GM12878 (cell line): ENCODE results near the gene DMWD. TPM values are rescaled to one million over a fixed set of nuclear protein-coding genes. Genes with fewer than 3 reads are reported as not detected.

Experiments used
- BACH1 ChIP-seq: fragments of 450-650 bp; IDR thresholded peaks from 2 replicates; pipeline ENCODE4 v1.6.1; 2017; ENCODE audit warnings: mild to moderate bottlenecking, borderline replicate concordance
- BRCA1 ChIP-seq: IDR thresholded peaks from 2 replicates; pipeline ENCODE4 v1.6.1; 2011; ENCODE audit warnings: low read depth, low read length, improper control_type of control experiment
- IKZF2 ChIP-seq, 2 experiments: fragments of 450-650 bp; IDR thresholded peaks; 2 replicates each; pipeline ENCODE4 v1.6.1; 2017; ENCODE audit warnings: mild to moderate bottlenecking in 2 of 2, moderate library complexity in 2 of 2
- PML ChIP-seq: IDR thresholded peaks from 2 replicates; pipeline ENCODE4 v1.6.1; 2012; ENCODE audit warnings: low read length, inconsistent platforms
- STAT3 ChIP-seq: IDR thresholded peaks from 2 replicates; pipeline ENCODE4 v1.6.1; 2011; ENCODE audit warnings: low read depth, low read length, improper control_type of control experiment
- polyA plus RNA-seq, 11 experiments: library from polyadenylated mRNA; depleted of rRNA in 4 of 11; unstranded in 6 of 11; stranded (reverse) in 5 of 11; fragments of >200 nt; fragmentation: Nextera tagmentation in 4 of 11; fragmentation: Illumina TruSeq in 1 of 11; extraction: Ambion mirVana in 4 of 11; extraction: Trizol in 1 of 11; gene quantifications; 1 replicate in 1 of 11; 2 replicates in 10 of 11; pipeline versions ENCODE4 v1.2.1 to v1.2.3, GENCODE V29; 2011 to 2016; ENCODE audit warnings: inconsistent platforms in 2 of 11, missing spikeins in 2 of 11, low read depth in 1 of 11
- total RNA-seq, 4 experiments: library from RNA; depleted of rRNA in 3 of 4; stranded (reverse); fragments of >200 nt in 3 of 4; fragmentation: Illumina TruSeq in 1 of 4; extraction: Trizol in 1 of 4; gene quantifications; 2 replicates each; pipeline versions ENCODE4 v1.2.1 to v1.2.3, GENCODE V29; 2013 to 2021
- TF ChIP-seq, protein P1 (sequence below): fragments of 450-650 bp; IDR thresholded peaks from 2 replicates; pipeline ENCODE4 v1.6.1; 2016; ENCODE audit warnings: mild to moderate bottlenecking
- TF ChIP-seq, protein P2 (sequence below): fragments of 150-350 bp; IDR thresholded peaks from 2 replicates; pipeline ENCODE4 v1.6.1; 2014; ENCODE audit warnings: mild to moderate bottlenecking, low read depth, low read length
- TF ChIP-seq, protein P3 (sequence below), 3 experiments: IDR thresholded peaks in 2 of 3; conservative IDR thresholded peaks in 1 of 3; 2 replicates each; pipeline ENCODE4 v1.5.1; 2011; ENCODE audit warnings: low read depth in 3 of 3, low read length in 3 of 3, mild to moderate bottlenecking in 3 of 3, control low read depth in 2 of 3, moderate library complexity in 2 of 3, inconsistent platforms in 1 of 3, mixed read lengths in 1 of 3; ENCODE audit not compliant: control insufficient read depth in 2 of 3, insufficient read depth in 1 of 3; ENCODE audit errors: extremely low read depth in 1 of 3

Gene DMWD
- total and polyA plus RNA-seq, 10 of the 15 experiments (the other 5 are each of a cell fraction or from before 2014, with no cell fraction given) = 3.5 to 56.0 (median 11.6) TPM

DNA sequence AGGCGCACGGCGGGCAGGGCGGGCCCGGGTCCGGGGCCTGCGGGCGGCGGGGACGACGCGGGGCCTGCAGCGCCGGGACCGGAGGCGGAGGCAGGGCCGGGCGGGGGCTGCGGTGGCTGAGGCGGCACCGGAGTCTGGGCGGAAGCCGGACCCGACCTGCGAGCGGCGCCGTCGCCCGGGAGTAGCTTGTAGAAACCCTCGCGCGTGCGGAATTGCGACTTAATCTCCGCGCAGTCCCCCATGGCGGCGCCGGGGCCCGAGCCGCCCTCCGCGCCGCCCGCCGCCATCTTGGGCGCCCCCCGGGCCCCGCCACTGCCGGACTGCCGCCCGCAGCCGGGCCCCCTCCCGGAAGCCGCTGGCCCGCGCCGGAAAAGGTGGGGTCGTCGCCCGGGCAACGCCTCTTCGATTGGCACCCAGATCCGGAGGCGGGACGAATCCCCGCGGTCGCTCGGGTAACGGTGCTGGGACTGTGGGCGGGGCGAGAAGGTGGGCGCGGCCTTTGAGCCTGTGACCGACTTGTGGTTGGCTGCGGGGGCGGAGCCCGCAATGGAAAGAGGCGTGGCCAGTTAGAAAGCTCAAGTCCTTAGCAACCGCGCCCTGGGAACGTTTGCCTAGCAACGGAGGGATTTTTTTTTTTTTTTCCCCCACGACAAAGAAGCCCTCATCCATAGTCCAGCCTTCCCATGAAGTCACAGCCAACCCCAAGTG is at the start of gene DMWD (continued):
- TF ChIP-seq BACH1 (peak; percentile 75; the same call in 1 of the 2 replicates), BRCA1 (no peak), IKZF2 (IDR thresholded peaks at IDR 0.05) (no peak), PML (no peak), STAT3 (no peak)
- TF ChIP-seq, protein P1, sequence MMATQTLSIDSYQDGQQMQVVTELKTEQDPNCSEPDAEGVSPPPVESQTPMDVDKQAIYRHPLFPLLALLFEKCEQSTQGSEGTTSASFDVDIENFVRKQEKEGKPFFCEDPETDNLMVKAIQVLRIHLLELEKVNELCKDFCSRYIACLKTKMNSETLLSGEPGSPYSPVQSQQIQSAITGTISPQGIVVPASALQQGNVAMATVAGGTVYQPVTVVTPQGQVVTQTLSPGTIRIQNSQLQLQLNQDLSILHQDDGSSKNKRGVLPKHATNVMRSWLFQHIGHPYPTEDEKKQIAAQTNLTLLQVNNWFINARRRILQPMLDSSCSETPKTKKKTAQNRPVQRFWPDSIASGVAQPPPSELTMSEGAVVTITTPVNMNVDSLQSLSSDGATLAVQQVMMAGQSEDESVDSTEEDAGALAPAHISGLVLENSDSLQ = peak; percentile 98
- TF ChIP-seq, protein P2, sequence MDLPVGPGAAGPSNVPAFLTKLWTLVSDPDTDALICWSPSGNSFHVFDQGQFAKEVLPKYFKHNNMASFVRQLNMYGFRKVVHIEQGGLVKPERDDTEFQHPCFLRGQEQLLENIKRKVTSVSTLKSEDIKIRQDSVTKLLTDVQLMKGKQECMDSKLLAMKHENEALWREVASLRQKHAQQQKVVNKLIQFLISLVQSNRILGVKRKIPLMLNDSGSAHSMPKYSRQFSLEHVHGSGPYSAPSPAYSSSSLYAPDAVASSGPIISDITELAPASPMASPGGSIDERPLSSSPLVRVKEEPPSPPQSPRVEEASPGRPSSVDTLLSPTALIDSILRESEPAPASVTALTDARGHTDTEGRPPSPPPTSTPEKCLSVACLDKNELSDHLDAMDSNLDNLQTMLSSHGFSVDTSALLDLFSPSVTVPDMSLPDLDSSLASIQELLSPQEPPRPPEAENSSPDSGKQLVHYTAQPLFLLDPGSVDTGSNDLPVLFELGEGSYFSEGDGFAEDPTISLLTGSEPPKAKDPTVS = no peak
- TF ChIP-seq, protein P3, sequence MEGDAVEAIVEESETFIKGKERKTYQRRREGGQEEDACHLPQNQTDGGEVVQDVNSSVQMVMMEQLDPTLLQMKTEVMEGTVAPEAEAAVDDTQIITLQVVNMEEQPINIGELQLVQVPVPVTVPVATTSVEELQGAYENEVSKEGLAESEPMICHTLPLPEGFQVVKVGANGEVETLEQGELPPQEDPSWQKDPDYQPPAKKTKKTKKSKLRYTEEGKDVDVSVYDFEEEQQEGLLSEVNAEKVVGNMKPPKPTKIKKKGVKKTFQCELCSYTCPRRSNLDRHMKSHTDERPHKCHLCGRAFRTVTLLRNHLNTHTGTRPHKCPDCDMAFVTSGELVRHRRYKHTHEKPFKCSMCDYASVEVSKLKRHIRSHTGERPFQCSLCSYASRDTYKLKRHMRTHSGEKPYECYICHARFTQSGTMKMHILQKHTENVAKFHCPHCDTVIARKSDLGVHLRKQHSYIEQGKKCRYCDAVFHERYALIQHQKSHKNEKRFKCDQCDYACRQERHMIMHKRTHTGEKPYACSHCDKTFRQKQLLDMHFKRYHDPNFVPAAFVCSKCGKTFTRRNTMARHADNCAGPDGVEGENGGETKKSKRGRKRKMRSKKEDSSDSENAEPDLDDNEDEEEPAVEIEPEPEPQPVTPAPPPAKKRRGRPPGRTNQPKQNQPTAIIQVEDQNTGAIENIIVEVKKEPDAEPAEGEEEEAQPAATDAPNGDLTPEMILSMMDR (IDR thresholded peaks at IDR 0.05 in 2 of 3, conservative IDR thresholded peaks at IDR 0.05 in 1 of 3; ENCODE audit: control insufficient read depth in 2 of 3, extremely low read depth in 1 of 3, insufficient read depth in 1 of 3, low read depth in 3 of 3, low read length in 3 of 3) = no peak
